Activated T-helper 9 cell treated with anti-CD3 and anti-CD28 coated beads, Interleukin-2, amount 50 U/mL, for 16 hours (primary cell): ENCODE measurements around the gene CCDC159.
"Not testable (repeated sequence)": the region's sequence is repeated elsewhere in the genome, so short reads cannot be mapped to it uniquely, and the experiment has no call there.

Source experiments
- DNase-seq: peaks from one replicate; pipeline ENCODE4 v3.0.0-alpha.2; 2020; ENCODE audit warnings: low read depth

Gene CCDC159, protein sequence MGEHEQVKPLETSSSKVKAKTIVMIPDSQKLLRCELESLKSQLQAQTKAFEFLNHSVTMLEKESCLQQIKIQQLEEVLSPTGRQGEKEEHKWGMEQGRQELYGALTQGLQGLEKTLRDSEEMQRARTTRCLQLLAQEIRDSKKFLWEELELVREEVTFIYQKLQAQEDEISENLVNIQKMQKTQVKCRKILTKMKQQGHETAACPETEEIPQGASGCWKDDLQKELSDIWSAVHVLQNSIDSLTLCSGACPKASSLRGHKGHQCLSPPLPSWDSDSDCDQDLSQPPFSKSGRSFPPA

DNA sequence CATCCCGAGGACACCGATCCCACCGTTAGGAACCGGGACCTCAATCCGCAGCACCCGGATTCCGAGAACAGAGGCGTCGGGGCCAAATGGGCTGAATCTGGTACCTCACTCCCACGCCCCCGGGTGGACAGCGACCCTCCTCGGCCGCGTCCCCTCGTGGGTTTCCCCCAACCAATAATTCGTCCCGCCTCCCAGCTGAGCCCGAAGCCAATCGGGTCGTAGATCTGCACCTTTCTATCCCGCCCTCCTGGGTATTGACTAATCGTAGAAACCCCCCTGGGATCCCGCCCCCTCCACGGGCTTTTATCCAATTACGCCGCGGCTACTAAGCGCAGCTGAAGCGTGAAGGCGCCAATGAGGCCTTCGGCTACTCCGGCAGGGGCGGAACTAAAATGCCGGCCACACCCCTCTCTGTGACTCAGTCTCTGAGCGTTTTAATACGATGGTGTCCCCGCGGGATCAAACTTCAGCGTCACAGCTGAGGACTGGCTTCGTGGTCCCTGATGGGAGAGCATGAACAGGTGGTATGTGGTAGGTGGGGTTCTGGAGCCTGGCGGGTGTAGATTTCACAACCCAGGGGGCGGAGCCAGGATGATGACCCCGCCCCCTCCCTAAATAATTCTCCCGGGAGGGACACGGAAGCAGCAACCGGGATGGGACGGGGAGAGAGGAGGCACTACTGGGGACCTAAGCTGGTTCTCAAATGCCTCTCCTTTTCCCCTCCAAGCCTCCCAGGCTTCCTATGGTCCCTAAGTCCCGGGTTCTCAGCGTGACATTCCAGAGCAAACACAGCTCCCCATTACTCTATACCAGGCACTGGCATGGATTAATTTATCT, at the start of gene CCDC159, which contains the start of gene TMEM205:
Gene CCDC159 (plus strand): TSS at position 416 of the 837 bp plus-strand sequence. CDS start 88 bp downstream, at position 504.
Gene TMEM205 (minus strand): TSS at position 165 of the 837 bp plus-strand sequence. CDS start 649 bp downstream, outside the sequence.
- peak; percentile 98 for DNase-seq

DNA sequence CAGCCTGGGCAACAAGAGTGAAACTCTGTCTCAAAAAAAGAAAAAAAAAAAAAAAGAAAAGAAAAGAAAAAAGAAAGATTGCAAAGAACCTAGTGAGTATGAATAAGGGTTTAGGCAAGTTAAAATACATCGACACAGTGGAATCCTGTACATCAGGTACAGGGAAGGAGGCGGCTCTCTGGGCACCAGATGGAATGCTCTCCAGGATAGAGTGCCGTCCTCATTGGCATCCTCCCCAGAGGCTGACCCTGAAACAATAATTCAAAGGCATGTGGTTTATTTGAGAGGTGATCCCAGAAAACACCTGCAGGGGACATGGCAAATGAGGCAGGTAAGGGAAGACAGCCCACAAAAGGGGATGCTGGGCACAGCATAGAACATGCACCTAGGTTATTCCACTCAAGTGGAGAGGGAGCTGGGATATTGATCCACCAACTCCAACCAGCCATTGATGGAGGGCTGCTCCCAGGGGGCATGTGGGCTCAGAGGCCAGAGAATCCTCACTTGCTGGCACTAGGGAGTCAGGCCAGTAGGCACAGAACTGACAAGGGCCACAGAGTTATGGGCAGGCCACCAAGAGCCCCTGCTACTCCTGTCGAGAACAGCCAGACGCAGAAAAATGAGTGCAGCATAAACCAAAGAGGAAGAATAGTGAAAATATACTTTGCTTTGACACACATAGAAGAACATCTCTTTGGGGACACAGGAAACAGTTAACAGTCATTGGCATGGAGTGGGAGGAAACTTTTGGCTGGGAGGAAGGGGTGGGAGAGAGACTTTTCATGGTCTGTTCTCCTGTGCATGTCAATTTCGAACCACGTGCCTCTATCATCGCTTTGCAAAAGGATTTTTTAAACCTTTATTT, 46.1 kb upstream of the CCDC159 start:
- no peak for DNase-seq

DNA sequence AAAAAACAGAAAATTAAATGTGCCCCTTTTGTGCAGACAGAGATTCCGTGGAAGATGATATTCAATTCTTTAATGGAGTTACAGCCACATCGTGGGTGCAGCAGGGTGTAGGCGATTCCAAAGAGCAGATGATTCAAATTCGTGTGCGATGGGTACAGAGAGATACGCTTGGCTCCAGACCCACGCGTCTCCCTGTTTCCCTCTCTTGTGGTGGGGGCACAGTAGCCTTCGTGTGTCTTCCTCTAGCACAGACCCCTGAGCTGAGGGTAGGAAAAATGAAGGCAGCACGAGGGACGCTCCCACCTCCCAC, 45.6 kb upstream of the CCDC159 start:
- no peak for DNase-seq

DNA sequence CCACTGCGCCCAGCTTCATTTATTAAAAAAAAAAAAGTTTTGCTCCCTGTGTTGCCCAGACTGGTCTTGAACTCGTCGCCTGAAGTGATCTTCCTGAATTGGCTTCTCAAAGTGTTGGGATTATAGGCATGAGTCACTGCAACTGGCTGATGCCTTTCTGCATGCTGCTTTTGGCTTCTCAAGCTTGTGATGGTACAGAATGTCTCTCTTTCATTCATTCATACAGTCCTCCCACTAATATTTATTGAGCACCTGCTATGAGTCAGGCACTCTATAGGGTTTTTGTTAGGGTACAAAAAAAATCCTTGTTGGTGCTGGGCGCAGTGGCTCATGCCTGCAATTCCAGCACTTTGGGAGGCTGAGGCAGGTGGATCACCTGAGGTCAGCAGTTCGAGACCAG, 41.4 kb upstream of the CCDC159 start:
- no peak for DNase-seq

DNA sequence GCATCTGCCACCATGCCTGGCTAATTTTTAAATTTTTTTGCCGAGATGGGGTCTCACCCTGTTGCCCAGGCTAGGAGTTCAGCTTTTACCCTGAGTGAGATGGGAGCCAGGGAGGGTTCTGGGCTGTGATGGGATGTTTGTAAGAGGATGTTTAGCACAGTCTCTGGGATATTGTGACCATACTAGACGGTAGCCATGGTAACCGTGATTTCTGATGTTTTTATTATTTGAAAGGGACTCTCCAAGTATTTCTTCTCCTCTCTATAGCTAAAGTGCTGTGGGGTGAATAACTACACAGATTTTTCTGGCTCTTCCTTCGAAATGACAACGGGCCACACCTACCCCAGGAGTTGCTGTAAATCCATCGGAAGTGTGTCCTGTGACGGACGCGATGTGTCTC, 40.0 kb upstream of the CCDC159 start:
- no peak for DNase-seq

DNA sequence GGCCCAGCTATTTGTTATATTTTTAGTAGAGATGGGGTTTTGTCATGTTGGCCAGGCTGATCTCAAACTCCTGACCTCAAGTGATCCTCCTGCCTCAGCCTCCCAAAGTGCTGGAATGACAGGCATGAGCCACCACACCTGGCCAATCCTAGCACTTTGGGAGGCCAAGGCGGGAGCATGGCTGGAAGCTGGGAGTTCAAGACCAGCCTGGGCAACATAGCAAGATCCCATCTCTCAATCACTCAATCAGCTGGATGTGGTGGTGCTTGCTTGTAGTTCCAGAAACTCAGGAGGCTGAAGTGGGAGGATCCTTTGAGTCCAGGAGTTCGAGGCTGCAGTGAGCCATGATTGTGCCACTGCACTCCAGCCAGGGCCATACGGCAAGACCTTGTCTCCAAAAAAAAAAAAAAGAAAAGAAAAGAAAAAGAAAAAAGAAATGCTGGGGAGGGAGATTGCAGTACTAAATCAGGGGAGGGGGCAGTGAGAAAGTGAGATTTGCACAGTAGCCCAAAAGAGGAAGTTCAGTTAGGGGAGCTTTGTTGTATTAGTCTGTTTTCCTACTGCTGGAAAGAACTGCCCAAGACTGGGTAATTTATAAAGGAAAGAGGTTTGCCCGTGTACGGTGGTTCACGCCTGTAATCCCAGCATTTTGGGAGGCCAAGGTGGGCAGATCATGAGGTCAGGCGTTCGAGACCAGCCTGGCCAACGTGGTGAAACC, 25.9 kb upstream of the CCDC159 start:
- DNase-seq, result not testable (repeated sequence)

DNA sequence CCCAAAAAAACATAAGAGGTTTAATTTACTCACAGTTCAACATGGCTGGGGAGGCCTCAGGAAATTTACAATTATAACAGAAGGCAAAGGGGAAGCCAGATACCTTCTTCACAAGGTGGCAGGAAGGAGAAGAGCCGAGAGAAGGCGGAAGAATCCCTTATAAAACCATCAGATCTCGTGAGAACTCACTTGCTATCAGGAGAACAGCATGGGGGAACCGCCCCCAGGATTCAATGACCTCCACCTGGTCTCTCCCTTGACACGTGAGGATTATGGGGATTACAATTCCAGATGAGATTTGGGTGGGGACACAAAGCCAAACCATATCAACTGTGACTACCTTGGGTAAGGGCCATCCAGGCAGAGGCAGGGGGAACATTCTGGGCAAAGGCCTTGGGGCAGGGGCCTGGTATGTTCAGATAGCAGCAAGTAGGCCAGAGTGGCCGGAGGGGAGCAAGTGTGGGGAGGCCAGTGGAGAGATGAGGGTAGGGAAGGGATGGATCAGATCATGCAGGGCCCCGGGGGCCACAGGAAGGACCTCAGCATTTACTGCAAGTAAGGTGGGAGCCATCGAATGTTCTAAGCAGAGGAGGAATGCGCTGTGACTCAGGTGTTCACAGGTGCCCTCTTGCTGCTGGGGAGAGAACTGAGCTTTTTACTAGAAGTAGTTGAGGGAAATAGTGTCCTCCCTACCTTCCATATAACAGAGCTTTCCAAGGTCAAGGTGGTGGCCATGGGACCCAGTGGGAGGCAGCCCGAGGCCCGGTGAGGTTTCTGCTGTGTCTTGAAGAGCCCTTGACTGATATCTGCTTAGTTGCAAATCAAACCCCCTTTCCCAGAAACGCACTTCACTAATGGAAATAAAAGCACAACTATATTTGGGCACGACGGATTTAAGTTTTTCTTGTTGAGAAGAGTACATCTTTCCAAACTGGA, 24.9 kb upstream of the CCDC159 start:
- DNase-seq, result no peak

DNA sequence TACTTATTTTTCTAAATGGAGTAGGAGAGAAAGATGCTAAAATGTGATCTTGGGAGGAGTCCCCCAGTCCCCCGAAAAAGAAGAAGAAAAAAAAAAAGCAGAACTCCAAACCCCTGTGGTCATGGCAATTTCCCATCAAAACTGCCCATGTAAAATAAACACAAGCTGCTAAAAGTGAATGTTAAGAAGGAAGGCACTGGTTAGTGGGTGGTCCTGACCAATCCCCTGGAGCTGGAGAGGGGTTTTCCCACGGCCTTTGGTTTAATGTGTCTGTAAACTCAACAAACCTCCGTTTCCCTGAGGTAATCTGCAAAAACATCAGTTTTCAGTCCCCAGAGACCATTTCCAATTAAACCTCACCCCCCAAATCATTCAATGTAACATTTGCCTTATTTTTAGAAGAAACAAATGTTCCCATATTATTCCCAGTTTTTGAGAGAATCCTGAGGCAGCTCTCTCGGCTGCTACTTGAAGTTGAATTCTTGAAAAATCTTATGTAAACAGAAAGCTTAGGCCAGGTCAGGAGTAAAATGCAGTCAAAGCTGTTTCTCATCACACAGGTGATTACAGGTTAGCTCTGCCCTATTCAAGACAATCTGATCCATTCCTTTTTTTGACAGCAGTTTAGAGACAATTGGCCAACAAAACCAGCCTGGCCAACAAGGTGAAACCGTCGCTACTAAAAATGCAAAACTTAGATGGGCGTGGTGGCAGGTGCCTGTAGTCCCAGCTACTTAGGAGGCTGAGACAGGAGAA, 23.9 kb upstream of the CCDC159 start:
- DNase-seq, result no peak

DNA sequence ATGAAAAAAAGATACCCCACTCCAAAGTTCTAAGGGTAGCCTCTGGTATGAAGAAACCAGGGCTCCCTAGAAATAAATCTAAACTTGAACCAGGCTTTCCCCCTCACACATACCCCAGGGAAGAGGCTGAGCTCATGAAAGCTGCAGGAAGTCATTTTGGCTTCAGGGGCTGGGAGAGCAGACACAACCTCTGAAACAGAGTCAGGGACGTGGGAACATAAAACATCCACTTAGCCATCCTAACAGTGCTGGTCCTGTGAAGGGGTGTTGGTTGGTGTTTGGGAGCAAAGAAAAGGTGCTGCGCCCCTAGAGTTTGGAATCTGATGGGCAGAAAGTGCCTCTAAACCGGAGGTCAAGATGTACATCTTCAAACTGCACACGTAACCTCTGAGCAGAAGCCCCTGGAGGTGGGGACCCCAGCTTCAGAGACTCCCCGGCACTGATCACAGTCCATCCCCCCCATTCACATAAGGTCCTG, 22.7 kb upstream of the CCDC159 start:
- DNase-seq, result no peak

DNA sequence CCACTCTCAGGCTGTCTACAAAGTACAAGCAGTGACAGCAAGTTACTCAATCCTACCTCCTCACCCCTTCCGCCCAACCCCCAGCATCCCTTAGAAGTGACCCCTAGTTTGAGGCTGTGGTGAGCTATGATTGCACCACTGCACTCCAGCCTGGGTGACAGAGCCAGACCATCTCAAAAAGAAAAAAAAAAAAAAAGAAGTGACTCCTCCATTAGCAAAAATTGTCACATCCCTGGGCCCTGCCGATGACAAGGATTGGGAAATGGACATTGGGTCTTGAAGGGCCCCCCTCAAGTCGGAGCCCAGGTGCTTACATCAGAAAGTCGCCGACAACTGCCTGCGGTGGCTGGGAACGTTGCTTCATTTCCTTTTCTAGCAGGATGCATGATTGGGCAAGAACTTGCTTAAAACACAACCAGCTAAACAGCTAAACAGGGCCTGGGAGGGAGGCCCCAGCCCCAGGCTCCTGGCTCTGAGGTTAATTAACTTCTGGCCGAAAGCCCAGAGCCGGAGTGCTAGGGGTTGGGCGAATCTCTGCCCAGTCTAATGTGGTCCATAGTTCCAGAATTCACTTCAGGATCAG, 22.1 kb upstream of the CCDC159 start:
- no peak for DNase-seq

DNA sequence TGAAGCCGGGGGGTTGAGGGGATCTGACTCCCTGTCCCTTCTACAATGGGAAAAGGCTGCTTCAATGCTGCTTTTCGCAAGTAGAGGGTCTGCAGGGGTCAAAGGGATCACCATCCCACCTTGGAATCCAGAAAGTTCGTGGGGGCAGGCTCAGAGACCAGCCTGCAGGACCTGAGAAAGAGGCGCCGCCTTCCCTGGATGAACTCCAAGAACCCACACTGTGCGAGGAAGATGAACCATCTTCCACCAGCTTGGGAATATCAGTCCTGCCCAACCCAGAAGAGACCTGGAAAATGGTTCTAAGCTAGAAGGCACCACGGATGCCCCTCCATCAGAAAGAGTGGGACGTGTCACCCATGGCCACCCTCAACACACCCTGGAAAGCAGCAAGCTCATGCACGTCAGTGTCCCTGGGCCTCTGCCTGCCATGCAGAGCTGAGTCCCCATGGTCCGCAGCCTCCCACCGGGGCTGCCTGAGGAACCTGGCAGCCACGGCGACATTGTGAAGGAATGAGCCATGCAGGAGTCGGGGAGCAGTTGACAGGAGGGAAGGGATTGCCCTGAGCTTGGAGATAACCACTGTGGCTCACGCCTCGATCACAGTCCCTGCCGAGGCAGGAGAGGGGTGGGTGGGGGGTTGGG, 21.4 kb upstream of the CCDC159 start:
- no peak for DNase-seq

DNA sequence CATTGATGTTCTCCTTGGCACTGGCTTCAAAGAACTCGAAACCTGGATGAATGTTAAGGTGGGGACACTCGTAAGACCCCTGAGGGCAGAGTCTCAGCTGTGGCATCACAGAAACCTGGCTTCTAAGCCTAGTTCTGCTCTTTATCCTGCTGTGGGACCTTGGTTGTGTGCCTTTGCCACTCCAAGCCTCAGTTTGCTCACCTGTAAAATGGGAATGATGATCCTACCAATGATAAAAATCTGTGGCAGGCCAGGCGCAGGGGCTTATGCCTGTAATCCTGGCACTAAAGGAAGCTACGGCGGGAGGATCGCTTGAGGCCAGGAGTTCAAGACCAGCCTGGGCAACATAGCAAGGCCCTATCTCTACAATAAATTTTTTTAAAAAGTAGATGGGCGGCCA, 20.8 kb upstream of the CCDC159 start:
- no peak for DNase-seq

DNA sequence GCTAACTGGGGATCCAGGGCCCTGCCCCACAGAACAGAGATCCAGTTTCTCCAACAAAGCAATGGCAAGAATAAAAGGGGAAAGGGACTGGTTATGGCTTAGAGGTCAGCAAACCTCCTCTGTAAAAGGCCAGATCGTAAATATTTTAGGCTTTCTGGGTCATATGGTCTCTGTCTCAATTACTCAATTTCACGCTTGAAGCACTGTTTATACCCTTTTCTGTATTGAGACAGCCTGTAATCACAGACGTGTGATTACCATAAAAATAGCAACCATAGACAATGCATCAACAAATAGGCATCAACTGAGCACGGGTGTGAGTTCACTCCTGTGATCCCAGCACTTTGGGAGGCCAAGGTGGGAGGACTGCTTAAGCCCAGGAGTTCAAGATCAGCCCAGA, 16.2 kb upstream of the CCDC159 start:
- no peak for DNase-seq

DNA sequence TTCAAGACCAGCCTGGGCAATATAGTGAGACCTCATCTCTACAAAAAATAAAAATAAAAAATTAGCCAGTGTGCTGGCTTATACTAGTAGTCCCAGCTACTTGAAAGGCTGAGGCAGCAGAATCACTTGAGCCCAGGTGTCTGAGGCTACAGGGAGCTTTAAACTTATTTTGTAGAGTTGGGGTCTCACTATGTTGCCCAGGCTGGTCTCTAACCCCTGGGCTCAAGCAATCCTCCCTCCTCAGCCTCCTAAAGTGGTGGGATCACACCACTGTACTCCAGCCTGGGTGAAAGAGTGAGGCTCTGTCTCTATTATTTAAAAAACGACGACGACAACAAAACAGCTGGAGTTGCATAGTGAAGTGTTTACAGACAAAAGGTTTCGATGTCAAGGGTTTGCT, 14.8 kb upstream of the CCDC159 start:
- no peak for DNase-seq

DNA sequence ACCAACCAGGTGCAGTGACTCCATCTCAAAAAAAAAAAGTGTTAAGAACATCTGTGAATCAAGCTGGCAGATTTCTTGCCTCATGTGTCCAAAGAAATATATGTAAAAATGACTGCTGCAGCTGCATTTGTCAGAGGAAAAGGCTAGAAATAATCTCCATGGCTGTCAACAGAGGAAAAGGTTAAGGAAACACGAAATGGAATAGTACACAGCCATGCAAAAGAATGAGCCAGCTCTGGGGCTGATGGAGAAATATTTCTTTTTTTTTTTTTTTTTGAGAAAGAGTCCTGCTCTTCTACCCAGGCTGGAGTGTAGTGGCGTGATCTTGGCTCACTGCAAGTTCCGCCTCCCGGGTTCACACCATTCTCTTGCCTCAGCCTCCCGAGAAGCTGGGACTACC, 13.5 kb upstream of the CCDC159 start:
- DNase-seq, result no peak

DNA sequence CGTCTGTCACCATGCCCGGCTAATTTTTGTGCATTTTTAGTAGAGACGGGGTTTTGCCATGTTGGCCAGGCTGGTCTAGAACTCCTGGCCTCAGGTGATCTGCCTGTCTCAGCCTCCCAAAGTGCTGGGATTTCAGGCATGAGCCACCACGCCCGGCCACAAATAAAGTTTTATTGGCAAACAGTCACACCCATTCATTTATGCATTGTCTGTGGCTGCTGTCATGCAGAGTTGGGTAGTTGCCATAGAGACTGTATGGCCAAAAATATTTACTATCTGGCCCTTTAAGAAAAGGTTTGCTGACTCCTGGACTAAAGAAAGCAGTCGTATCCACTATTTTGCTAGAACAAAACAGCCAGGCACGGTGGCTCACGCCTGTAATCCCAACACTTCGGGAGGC, 12.5 kb upstream of the CCDC159 start:
- not testable (repeated sequence) for DNase-seq

DNA sequence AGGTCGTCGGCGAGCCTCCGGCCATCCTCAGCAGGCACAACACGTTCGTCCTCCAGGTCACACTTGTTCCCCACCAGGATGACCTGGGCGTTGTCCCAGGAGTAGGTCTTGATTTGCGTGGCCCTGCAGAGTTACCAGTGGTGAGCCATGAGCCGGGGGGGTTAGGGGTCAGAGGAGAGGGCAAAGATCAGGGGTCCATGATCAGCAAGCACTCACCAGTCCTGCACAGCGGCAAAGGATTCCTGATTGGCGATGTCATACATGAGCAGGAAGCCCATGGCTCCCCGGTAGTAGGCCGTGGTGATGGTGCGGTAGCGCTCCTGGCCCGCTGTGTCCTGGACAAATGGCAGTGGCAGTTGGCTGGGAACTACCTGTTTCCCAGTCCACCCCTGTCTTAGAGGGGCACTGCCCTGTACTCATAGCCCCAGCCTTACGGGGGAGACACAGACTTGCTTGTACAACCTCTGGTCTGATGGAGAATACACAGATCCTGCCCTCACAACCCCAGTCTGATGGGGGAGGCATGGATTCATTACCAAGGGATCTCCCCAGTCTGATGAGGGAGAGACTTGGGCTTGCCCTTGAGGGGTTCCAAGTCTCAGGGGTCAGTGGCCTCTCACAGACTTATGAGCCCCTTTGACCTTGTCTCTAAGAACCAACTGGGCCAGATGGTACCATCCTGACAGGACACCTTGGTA, 10.7 kb upstream of the CCDC159 start:
- no peak for DNase-seq

DNA sequence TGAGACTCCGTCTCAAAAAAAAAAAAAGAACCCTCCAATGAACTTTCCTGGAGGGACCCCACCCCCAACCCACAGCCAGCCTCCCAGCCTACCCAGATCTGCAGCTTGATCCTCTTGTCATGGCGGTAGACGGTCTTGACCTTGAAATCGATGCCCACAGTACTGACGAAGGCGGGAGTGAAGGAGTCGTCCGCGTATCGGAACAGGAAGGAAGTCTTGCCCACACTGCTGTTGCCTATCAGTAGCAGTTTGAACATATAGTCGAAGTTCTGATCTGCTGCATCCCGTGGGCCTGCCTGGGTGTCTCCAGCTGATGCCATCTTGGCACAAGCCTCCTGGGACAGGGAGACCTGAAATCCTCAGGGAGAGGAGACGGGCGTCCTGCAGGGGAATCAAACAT, 9.2 kb upstream of the CCDC159 start:
- DNase-seq, result no peak
